SH-SY5Y (cell line): ENCODE measurements around the gene RERE.

ENCODE experiments used
- GATA2 ChIP-seq: IDR thresholded peaks from 2 replicates; pipeline ENCODE4 v1.6.1; 2011; ENCODE audit warnings: mild to moderate bottlenecking, low read depth, low read length
- GATA3 ChIP-seq: IDR thresholded peaks from 2 replicates; pipeline ENCODE4 v1.6.1; 2011; ENCODE audit warnings: low read depth, mild to moderate bottlenecking, low read length, moderate library complexity

DNA sequence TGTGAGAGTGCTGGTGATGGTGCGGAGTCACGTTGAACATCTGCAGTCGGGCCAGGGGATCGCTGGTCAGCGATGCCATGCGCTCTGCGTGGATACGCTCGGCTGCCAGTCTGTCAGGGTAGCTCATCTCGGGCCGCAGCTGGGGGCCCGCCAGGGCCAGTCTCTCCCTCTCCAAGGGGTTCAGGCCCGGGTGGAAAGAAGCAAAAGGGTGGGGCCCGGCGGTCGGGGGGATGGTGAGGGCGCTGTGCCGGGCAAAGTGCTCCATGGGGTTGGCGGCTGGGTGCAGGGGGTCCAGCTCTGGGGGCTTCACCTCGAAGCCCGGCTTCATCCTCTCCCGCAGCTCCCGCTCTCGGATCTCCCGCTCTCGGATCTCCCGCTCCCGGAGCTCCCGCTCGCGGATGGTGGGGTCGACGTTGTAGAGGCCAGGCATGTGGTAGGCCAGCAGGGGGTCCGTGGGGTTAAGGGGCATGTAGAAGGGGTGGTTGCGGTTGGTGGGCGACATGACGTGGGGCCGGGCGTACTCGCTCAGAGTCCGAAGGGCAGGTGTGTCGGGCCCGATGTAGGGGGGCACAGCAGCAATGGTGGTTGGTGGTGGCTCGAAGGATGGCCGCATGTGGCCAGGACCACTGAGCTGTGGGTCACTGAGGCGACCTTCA, 459.1 kb downstream of the RERE start:
- TF ChIP-seq GATA3 (no peak), GATA2 (no peak)
